Pons (tissue), 1 donor: ENCODE measurements around the gene KRT39.

Experiments
- DNase-seq: peaks from one replicate; pipeline ENCODE4 v3.0.0-alpha.2; 2016; ENCODE audit warnings: low spot score

Gene KRT39

DNA sequence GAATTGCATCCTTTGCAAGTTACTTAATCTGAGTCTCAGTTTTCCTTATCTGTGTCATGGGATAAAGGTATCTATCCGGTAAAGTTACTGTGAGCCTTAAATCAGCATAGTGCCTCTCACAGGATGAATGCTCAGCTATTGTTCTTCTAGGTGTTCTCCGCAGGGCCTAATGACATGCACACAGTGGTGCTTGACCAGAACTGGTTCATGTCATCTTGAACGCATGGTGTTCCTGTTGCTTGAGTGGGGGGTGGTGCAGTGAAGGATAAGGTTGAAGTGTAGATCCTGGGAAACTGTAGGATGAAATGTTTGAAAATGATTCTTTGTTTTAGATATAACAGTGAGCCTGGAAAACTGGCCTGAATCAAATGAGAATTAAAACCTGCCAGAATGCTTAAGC lies 13.4 kb upstream of the KRT39 start:
- DNase-seq: peak; percentile 1

DNA sequence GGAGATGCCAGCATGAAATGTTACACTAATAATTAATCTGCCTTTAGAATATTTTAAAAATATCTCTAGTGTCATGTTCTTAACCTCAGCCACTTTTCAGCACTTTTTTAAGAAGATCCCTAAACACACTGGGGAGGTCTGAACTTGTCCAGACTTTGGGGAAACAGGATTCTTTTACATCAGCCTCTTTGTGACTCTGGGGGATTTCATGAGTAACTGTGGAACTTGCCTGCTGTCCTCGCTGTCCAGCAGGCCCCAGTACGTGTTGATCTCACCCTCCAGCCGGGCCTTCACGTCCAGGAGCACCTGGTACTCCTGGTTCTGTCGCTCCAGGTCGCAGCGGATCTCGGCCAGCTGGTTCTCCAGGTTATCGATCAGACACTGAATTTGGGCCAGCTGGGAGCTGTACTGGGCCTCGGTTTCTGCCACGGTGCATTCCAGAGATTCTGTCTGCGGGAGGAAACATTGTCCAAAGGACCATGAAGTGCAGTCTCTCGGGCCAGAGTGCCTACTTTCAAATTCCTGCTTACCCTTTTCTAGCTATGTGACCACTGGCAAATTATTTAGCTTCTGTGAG lies 11.9 kb upstream of the KRT39 start:
- no peak for DNase-seq

DNA sequence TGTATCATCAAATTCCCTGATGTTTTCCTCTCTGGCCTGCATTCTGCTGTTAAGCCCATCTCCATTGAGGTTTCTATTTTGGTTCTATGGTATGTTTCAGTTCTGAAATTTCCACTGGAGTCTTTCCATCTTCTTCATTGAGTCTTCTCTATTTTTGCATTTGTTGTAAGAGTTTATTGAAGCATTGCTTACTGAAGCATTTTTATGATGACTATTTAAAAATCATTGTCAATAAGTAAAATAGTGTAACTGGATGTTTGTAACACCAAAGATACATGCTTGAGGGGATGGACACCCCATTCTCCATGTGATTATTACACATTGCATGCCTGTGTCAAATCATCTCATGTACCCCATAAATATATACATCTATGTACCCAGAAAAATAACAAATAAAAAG lies 8.8 kb upstream of the KRT39 start:
- no peak for DNase-seq

DNA sequence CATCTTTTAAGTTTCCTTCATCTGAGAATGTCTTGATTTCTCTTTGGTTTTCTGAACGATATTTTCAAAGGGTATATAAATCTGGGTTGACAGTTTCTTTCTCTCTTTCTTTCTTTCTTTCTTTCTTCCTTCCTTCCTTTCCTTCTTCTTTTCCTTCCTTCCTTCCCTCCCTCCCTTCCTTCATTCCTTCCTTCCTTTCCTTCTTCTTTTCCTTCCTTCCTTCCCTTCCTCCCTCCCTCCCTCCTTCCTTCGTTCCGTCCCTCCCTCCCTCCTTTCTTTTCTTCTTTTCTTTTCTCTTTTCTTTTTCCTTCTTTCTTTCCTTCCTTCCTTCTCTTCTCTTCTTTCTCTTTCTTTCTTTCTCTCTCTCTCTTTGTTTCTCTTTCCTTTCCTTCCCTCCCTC lies 7.6 kb upstream of the KRT39 start:
- no peak for DNase-seq

DNA sequence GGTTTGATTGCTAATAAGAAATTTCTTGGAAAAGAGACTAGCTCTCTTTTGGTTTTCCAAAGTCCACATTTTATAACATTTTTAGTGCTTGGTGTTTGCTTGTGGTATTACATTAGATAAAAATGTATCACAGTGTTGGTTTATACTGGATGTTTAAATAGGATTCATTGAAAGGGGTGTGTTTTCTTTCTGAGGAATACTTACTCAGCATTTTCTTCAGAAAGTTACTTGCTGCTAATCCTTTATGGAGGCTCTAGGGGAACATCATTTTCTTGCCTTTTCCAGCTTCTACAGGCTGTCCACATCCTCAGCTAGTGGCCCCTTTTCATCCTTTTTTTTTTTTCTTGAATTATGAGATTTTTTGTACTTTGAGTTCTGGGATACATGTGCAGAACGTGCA lies 834 bp upstream of the KRT39 start:
- DNase-seq: no peak

DNA sequence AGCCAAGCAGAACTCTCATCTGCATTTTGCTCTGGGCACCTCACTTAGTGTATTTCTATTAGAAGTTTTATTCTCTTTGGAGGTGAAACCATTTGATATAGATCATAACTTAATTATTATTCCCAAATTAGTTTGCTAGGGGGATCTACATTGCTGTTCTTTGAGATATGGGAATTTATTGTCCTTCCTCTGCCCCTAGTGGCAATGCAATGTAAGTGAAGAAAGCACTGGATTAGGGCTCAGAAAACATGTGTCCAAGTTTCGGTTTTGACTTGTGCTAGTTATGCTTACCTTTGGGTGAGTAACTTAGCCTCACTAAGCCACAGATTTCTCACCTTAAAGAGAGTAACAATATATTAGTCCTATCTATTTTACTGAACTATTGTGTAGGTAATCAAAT lies 2.9 kb downstream of the KRT39 start:
- DNase-seq: no peak

DNA sequence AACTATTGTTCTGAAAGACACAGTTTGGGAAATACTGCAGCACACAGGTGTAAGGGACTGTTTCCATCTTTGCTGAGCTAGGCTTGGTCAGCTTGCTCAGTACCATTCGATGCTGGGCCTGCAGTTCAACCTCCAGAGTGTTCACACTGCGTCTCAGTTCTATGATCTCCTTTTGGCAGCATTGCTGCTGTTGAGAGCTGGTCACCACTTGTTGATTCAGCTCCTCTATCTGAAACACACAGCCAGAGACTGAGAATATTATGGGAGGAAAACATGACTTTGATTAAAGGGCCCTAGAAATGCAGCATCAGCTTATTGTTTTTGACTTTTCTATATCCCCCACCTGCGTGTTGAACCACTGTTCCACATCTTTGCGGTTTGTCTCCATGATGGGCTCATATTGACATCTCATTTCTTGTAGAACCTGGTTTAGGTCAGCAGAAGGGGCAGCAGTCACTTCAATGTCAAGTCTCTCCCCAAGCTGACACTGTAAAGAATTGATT lies 4.6 kb downstream of the KRT39 start:
- no peak for DNase-seq

DNA sequence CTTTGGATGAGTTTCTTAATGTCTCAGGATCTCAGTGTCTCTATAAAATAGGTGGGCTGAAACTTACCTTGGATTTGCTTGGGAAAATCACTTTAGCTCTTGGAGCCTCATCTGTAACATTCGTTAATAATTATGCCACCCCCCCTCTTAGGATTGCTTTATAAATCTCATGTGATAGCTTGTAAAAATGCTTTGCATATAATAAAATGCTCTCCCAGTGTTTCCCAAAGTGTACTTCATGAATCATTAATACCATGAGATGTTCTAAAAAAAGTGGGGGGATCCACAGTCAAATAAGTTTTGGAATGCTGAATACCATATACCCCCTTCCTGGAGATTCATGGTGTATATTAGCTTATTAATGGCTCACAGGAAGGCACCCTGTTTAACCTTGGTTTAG lies 5.2 kb downstream of the KRT39 start:
- no peak for DNase-seq

DNA sequence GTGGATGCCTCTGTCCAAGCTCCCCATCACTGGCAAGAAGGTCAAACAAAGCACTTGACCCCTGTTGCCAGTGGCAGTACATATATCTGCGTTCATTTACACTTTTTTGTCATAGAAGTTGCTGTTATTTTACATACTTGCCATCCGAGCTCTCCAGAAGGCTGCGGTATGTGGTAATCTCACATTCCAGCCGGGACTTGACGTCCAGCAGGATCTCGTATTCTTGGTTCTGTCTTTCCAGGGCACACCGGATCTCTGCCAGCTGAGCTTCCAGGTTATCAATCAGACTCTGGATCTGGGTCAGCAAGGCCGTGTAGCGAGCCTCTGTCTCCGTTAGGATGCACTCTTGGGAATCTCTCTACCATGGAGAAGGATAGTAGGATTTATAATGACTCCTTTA lies 6.6 kb downstream of the KRT39 start:
- no peak for DNase-seq

DNA sequence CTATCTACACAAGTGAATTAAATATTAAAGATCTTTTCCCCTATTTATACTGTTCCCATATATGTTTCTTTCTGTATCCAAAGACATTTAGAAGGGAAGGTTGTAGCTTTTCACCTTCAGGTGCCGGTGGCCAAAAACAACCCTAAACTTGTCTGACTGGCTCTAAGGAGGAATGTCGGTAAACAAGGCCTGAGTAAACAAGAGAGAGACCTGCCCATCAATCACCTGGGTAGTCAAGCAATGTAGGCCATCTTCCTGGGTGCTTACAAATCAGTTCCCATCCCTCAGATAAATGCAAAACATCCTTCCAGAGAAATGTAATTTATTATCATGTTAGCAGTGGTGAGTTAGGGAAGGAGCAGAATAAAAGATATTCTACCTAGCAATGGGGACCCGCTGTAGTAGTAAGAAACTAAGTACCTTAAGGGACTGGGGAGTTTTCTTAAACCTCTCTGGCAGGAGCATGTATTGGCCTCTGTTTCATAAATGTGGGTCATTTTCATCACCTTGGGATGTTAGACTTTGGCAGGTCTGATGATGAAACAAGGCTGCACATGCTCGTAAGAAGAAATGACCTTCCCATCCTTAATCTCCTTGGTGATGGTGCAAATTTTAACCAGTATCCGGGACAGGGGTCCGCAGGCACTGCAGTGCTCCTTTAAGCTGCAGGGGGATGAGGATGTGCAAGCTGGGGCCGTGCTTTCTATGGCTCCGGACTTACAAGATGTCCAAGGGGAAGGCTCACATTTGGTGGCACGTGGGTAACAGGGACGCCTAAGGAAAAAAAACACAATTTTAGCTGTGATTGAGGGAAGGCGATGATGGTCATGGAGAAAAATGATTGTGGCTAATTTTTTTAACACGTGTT lies 8.4 kb downstream of the KRT39 start:
- no peak for DNase-seq

DNA sequence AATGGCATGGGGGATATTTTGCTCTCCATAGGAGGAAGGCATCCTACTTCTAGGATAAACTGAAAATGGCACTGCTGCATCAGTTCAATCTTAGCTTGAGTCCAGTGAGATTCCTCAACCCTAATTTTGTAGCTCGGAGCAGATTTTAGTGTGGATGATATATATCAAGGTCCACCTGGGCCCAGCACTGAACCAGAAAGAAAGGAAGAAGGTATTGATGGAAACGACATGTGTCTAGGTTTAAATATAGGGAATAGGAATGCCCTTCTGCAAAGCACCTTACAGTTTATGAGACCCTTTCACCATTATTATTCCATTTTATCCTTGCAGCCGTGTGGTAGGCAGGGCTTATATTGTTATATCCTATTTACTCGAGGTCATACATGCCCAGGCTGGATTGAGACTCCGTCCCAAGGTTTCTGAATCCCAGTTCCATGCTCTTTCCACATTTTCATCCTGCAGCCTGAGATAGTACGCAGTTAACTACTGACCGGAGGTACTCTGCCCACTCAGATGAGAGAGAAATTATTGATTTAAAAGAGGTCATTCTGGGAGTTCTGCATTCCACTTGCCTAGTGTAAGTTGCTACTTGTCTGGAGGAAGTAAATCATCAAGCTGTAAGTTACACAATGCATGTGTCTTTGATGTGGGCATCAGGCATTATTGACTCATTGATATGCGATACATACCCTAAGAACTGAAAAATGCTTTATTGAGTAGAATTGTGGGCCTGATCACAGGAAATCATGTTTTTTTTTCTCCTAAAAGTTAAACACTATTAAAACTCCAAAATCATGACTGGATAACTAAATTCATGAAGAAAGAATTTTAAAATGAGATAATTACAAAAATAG lies 10.1 kb downstream of the KRT39 start:
- no peak for DNase-seq

DNA sequence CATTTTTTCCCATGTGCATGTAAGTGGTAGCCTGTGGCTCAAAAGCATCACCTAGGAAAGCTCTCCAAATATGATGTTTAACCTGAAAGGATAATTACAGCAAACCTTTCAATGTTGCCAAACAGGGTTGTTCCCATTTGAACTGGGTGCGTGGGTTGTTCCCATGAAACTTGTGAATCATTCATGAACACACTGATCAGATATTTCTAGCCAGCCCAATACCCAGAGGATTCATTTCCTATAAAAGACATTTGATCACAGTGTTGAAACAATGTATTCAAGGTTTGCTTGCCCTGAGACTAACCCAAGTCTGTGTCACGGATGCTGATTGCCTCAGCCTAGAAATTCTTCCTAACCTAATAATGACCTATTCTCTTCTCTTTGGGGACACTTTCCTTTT lies 12.9 kb downstream of the KRT39 start:
- DNase-seq: no peak

DNA sequence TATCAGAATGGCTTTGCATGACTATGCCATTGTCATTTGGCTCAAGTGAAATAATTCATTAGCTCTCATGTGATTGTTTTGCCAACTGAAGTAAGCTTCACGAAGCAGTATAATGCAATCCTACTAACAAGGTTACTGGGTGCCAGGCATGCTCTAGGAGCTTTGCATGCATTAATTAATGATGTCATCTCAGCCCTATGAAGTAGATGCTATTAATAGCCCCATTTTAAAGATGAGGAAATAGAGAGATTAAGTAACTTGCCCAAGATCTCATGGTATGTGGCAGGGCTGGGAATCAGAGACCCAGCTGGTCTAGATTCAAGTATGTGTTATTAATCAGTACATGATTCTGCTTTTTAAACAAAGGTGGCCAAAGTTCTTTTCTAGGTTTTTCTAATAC lies 14.1 kb downstream of the KRT39 start:
- no peak for DNase-seq

DNA sequence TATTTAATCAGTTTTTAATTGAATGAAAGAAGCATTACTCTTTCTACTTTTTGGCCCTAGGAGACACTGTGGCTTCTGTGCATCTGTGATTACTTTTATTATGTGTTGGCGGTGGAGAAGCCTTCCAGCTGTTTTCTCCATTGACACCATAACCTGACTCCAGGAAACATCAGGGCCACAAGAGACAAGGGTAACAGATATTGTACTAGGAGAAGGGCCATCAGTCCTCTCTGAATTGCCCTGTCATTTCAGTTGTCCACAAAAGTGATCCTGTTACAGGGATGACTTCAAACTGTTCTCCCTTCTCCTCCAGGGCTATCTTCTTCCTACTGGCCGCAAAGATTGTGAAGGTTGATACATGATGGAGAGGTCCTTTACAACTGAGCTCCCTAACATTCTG lies 14.6 kb downstream of the KRT39 start:
- DNase-seq: no peak

DNA sequence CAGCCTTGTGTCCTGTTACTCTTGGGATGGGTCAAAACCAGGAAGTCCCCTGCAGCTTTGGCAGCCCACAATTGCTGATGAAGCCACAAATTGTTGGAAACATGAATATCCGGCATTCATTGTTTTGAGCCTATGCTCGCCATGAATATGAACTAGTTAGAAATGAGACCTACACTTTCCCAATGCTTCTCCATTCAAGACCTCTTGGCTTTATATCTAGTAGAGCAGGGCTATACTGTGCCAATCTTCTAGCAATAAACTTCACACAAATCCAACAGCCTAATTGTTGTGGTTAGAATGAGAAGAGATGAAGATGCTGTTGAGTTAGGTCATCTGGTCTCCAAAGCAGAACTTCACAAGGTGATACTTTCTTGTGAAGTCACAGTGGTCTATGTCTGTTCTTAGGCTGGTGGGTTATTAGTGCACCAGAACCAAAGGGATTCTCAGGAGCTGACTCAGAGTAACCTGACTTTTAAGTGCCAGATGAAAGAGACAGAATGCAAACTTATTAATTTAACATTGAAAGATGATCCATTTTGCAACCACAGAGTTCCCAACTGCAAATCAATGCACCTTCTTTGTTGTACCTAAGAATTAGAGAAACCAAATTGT lies 15.6 kb downstream of the KRT39 start:
- no peak for DNase-seq

DNA sequence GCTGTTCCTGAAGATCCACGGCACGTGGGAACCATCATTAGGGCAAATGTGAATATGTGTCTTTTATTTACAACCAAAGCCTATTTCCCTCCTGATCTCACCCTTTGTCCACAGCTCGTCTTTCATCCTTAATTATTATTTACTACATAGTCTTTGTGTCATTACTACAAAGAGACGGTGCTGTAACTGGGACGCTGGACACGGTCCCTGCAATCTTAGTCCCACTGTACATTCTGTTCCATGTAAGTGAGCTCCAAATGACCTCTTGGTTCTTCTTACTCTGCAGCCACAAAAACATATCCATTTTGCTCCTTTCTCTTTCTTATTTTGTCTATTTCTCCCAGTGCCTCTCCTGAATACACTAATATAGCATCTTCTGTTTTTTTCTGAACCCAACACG lies 16.6 kb downstream of the KRT39 start:
- DNase-seq: no peak

DNA sequence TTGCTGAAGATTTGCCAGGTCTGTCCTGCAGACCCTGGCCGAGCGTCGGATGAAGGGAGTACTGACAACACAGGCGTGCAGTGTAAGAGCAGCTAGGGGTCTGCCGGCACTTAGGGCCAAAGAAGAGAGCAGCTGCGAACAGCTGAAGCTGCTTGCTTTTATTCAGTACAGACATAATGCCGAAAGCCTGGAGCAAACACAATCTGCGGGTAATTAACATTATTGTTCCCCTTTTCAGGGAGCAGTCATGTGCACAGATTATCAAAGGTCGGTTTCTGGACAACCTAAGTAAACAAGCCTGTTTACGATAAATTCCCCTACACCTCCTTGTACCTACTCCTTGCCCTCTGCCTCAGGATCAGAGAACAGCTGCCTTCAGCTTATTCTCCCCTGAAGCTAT lies 17.3 kb downstream of the KRT39 start:
- DNase-seq: no peak

DNA sequence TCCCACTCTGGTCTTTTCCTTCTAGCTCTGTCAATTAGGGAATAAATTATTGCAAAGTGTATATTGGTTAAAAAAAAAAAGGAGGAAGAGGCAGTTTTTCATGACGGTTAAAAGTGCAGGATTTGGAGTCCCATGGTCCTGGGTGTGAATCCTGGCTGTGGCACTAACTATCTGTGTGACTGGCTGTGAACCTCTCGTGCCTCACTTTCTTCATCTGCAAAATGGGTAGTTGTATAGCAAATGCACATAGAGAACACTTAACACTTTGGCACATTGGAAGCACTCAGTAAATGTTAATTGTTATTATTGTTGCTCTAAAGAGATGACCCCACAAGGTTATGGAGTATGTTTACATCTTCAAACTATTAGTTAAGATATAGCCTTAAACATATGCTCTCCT lies 18.8 kb downstream of the KRT39 start:
- no peak for DNase-seq

DNA sequence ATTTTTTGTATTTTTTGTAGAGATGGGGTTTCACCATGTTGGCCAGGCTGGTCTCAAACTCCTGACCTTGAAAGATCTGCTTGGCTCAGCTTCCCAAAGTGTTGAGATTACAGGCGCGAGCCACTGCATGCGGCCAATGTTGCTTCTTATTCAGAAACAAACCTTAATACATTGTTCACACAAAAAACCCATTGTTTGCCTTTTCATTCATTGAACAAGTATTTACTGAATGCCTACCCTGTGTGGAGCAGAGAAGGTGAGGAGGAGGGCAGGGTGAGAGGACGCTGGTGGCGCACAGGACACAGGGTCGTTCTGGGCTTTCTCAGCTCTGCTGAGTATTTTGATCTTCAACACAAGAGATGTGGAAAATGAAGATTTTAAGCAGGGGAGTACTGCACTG lies 21.3 kb downstream of the KRT39 start:
- DNase-seq: peak; percentile 58

DNA sequence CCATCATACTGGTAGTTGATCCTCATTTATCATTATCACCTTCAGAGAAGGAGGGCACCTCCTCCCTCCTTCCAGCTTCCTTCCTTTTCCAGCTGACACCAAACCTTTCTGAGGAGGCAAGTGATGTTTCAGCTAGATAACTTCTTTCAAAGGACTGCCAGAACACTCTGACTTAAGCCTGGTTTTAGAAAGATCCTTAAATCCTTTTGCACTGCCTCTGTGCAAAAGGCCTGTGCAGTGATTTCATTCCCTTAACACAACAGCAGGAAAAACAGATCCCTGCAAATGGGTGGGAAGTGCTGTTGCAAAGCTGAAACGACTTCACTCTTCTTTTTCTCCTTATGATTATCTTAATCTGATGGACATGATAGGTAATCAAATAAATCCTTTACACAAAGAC lies 22.2 kb downstream of the KRT39 start:
- DNase-seq: no peak

DNA sequence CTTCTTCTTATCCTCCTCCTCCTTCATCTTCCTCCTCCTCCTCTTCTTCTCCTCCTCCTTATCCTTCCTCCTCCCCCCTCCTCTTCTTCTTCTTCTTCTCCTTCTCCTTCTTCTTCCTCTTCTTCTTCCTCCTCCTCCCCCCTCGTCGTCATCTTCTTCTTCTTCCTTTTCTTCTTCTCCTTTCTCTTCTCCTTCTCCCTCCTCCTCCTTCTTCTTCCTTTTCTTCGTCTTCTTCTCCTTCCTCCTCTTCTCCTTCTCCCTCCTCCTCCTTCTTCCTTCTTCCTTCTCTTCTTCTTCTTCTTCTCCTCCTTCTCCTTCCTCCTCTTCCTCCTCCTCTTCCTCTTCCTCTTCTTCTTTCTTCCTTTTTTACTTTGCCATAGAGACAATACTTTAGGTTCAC lies 24.2 kb downstream of the KRT39 start:
- no peak for DNase-seq

DNA sequence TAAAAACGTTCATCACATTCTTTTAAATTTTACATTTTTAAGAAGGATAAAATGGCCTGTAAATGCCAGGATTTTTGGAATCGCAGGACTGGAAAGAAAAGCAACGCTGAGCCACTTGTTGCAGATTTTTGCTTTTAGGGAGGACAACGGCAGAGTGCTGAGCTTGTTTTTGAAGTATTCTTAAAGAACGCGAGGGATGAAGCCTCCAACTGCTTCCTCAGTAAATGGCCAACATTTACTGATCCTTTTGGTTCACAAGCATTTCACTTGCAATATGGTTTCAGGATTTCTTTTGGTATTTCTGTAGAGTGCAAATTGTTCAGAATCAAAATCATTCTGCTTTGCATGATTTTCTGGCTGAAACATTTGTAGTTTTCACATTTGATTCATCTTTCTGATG lies 26.5 kb downstream of the KRT39 start:
- DNase-seq: no peak
